Hematopoietic multipotent progenitor cell treated with erythropoietin and hydrocortisone succinate and interleukin-3 and kit ligand, for 6 days (in vitro differentiated cells): ENCODE data around the gene LUZP1.
A peak's percentile ranks its signal among the peaks of the same experiment; 100 is the strongest.

ENCODE experiments used
- DNase-seq: peaks from one replicate; pipeline ENCODE4 v3.0.0-alpha.2; 2015

The LUZP1 gene

DNA sequence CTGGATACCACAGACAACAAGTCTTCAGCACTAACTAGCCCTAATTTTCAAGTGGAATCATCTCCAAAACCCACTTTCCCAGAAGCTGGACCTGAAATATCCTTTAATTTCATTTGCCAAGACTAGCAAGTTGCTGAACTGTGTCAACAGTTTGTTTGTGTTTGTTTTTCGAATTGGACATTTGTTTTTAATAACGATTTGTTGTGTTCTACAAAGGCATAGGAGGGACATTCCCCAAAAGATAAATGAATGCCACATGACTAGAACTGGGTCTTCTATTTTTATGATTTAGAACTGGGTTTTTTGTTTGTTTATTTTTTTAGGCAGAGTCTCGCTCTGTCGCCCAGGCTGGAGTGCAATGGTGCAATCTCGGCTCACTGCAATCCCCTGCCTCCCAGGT is 17.9 kb downstream of the LUZP1 start:
- DNase-seq, result no peak

DNA sequence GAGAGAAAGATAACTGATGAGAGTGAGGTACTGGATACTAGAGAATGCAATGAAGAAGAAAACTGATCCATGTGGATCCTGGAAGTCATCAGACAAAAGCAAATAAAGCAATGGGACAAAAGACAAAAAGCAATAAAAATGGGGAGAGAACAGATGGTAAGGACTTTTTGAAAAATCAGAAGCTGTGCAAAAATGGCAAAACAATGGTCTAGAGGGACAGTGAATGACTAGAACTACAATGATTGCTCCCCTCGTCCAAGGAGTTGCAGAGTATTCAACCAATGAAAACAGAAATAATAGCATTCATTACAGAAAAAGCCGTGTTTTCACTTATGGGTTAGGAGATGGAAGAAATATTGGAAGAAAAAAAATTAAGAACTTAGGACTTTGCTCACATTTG is 18.5 kb downstream of the LUZP1 start:
- no peak for DNase-seq

GRCh38 chr1:23149114-23149513 is 19.5 kb downstream of the LUZP1 start:
- DNase-seq, result peak; percentile 50

- no peak for DNase-seq
Observed at GRCh38 chr1:23148084-23148483, 20.6 kb downstream of the LUZP1 start.

DNA sequence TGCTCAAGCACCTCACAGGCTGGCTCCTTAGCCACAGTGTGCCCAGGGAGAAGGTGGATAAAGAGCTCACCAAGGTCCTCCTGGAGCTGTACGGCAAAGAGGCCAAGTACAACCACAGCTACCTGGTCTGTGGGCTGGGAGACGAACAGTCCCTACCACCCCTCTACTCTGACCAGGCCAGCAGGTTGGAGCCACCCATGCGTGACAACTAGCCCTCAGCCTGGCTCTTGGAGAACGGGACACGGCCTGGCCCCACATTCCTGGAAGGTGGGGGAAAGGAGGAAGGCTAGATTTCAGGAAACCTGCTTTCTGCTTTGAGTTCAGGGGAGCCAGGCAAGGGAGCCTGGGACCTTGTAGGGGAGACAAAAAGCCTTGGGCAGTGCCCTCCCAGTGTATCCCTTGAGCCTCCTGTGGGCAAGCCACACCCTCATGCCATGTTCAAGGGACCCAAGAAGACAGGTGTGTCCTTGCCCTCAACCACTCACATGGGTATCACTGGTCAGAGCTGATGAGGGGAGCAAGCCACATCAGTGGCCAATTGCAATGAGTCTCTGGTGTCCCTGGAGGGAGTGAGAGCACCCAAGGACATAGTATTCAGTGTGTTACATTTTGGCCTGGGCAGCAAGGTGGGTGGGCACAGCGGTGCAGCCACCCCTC is 27.6 kb downstream of the LUZP1 start:
- no peak for DNase-seq

- no peak for DNase-seq
Observed at GRCh38 chr1:23135268-23135667, 33.4 kb downstream of the LUZP1 start.

DNA sequence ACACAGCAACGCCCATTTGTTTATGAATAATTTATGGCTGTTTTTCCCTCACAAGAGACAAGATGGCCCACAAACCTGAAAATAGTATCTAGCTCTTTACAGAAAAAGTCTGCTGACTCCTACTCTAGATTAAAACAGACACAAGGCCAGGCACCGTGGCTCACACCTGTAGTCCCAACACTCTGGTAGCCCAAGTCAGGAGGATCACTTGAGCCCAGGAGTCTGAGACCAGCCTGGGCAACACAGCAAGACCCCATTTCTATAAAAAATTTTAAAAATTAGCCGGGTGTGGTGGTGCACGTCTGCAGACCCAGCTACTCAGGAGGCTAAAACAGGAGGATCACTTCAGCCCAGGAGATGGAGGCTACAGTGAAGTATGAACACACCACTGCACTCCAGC is 34.6 kb downstream of the LUZP1 start:
- no peak for DNase-seq

DNA sequence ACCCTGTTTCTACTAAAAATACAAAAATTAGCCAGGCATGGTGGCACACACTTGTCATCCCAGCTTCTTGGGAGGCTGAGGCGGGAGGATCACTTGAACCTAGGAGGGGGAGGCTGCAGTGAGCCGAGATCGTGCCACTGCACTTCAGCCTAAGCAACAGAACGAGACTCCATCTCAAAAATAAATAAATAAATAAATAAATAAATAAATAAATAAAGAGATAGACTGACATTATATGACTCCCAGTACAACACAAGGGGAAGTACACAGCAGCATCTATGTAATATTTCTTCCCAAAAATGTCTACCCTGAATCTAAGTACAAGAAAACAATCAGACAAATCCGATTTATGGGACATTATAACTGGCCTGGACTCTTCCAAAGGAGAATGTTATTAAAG is 35.1 kb downstream of the LUZP1 start:
- DNase-seq, result no peak

- DNase-seq, result no peak
Observed at GRCh38 chr1:23132033-23132432, 36.6 kb downstream of the LUZP1 start.

DNA sequence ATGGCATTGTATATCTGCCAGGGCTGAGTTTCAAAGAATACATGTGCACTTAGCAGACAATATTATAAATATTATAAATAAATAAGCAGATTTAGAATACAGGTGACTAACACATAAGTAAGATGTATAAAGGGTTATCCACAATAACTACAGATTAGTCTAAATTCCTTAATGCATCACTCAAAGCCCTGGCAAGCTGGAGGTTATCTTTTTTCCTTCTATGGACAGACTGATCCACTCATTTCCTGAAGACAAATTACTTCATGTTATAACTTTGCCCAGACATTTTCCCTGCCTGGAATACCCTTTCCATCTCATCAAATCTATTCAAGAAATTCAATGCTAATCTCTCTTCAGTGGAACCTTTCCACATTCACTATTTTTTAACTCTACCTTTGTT is 38.8 kb downstream of the LUZP1 start:
- DNase-seq, result no peak

GRCh38 chr1:23126801-23127200 is 41.9 kb downstream of the LUZP1 start:
- DNase-seq, result no peak

DNA sequence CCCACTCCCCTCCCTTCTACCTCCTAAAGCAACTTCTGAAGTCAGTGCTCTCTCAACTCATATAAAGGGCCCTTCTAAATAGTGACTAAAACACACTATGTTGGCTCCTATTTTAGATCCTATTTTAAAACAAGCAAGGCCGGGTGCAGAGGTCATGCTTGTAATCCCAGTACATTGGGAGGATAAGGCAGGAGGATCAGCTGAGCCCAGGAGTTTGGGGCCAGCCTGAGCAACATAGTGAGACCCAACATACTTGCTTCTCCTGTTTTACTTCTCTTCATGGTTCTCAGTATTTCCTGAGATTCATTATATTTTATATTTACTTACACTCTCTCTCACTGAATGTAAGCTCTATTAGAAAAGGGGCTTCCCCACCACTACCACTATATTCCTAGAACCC is 42.5 kb downstream of the LUZP1 start:
- DNase-seq, result no peak

DNA sequence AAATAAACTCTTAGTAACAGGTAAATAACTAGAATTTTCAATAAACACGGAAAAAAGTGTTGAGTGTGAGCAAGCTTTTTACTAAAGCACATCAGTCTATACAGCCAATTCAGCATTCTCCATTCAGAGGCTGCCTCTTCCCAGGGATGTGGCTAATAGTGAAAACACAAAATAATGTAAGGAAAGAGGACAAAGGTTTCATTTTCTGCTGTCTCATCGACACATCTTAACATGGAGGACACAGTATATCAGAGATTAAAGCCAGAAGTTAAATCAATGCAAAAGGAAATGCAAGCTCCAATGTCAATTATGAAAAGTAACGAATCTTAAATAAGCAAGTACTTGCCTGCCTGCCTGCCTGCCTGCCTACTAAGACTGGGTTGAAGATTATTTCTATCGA is 43.2 kb downstream of the LUZP1 start:
- no peak for DNase-seq

- DNase-seq, result no peak
Observed at GRCh38 chr1:23124259-23125026, 44.2 kb downstream of the LUZP1 start.

- DNase-seq, result no peak
Observed at GRCh38 chr1:23123528-23123927, 45.1 kb downstream of the LUZP1 start.

DNA sequence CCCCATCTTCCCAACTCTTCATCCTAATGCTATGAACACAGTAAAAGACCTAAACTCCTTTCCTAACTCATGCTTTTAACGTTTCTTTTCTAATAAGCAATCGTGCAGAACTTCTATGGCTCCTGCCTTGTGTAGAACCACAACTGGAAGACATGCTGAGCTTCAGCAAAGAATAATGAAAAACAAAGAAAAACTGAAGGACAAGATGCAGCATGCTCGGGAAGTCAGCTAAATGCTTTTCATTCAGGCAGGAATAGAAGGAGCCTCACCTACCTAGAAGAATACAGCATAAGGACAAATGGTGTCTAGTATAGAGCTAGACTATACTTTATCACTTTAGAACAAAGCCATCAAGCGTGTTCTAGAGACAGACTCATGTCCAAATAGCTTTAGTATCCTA is 45.9 kb downstream of the LUZP1 start:
- DNase-seq, result no peak

DNA sequence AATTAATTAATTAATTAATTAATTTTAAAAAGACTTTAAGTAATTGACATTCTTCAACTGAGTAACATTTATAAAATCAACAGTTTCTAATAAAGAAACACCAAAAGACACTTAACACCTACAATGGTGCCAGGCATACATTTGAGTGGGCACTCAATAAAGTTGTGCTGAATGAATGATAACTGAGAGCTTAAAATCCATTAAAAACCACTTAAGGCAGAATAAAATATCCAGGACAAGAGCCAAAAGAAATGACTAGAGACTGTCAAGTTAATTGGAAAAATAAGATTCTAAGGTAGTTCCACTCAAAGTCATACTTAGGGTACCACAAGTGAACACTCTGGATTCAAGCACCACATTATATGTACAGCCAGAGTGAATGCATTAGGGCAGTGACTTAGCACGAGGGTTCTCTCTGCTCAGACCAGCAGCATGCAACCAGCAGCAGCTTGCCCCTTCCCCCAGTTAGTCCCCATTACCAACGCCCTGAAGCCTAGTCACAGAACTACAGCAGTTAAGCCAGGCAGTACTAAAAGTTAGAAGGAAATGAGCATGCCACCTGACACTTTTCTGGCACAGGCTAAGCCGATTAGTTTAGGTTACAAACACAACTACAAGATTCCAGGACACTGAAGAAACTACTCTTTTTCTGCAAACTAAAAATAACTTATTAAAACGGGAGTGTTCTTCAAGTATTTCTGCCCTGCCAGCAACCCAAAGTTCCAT is 46.5 kb downstream of the LUZP1 start:
- DNase-seq, result peak; percentile 33

GRCh38 chr1:23120383-23120782 is 48.3 kb downstream of the LUZP1 start:
- DNase-seq, result no peak

DNA sequence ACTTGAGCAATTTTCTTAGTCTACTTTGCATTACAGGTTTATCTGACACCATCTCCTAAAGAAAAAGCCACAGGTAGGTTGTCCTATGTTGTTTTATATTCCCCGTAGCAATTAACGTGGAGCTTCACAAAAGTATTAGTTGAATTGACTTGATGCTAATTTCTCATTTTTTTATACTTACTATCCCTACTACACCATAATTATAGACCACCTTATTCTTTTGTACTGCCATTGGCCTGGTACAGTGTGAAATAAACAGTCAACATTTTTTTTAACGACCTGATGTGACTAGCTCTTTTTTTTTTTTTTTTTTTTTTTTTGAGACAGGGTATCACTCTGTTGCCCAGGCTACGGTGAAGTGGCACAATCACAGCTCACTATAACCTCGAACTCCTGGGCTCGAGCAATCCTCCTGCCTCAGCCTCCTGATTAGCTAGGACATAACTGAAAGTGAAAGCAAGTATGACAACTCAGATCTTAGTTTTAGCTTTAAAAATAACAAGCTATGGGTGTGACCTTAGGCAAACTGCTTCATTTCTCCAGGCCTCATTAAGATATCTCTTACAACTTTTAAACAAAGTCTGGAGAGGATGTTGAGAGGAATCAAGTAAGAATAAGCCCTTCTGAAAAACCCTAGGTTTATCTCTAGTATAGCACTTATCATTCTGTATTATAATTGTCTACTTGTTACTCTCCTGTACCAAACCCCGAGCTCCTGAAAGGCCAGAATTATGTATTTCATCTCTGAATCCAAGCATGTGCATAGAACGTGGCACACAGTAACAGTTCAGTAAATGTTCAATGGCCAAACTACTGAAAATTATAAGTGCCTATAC is 49.5 kb downstream of the LUZP1 start:
- DNase-seq, result peak; percentile 69

DNA sequence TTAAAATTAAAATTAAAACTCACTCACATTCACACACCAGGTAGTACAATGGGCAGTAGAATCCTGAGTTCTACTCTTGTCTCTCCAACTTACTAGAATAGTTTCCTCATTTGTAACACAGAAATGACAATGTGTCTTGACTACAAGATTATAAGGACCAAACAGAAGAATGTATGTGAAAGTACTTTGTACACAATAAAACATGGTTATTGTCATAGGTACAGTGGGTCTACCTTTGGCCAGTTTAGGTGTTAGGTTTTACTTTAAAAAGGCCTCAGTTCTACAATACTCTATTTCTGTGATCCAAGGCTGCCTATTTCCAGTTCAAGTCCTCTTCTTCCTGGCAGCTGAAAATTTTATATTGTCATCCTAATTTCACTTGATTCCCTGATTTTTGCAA is 50.2 kb downstream of the LUZP1 start:
- no peak for DNase-seq

DNA sequence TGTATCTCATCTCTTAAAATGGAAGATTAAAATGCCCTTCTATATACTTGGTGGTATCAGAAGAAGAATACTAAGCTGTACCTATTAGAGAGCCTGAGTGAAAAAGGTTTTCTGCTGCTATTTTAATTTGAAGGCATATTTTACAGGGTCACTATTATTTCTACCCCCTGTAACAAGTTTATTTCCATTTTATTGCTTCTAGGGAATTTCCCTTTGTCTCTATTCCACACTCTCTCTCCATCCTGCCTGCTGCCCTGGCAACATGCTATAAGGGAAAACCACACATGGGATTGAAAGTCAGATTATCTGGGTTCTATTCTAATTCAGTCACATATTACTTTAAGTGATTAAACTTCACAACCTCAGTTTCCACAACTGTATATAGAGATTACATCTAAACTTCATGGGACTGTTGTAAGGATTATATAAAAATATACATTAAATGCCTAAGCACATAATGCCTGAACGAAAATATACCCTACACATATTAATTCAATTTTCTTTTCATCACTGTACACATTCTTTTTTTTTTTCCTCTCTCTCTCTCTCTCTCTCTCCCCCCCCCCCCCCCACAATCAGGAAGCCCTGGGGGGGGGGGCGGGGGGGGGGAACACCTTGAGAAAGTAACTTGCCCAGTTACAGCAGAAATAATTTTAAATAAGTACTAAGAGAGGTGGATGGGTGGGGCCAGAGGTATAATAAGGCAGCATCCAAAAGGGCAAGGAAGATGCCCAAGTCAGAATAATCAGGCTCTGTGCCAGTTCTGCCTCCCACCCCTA is 51.5 kb downstream of the LUZP1 start:
- no peak for DNase-seq

GRCh38 chr1:23116216-23116836 is 52.3 kb downstream of the LUZP1 start:
- DNase-seq, result no peak
